ENCODE measurements around the gene CLTA. TPM values are rescaled to one million over a fixed set of nuclear protein-coding genes. Genes with fewer than 3 reads are reported as not detected.

The CLTA gene
- total and polyA plus RNA-seq, 2 donors (not counting 3 experiments of a cell fraction or from before 2014, with no cell fraction given): 229 to 317 TPM

- intact Hi-C loops (cut with micrococcal nuclease): no loop called here
These were observed 20.2 kb upstream of the CLTA start for GRCh38 chr9:36170531-36170930.

More at GRCh38 chr9:36170531-36170930, 20.2 kb upstream of the CLTA start:
- DNase-seq (ENCODE audit: low read depth, low spot score) (no peak), FAIRE-seq (no peak)
- H3K9ac ChIP-seq (replicated peaks; ENCODE audit: extremely low read depth, insufficient read depth, low read length): no peak overlapping the region
- H3K4me1 ChIP-seq (ENCODE audit: control insufficient read depth, extremely low read depth, insufficient read depth, low read length): peaks cover 2% of the 10 kb centered on the region
- H2AFZ ChIP-seq (ENCODE audit: low read depth, low read length): no peak overlapping the region
- dilution Hi-C loops (cut with MboI; ENCODE audit: extremely low pct_ligation_motif_present, low sequenced_read_pairs): no loop called here
- H3K4me2 ChIP-seq (ENCODE audit: insufficient read depth, low read length): no peak overlapping the region
- H3K79me2 ChIP-seq (ENCODE audit: control insufficient read depth, insufficient read depth, low read length): no peaks in the 10 kb centered on the region
- H3K36me3 ChIP-seq (ENCODE audit: control insufficient read depth in 2 of 2, extremely low read depth in 1 of 2, insufficient read depth in 2 of 2, low read length in 2 of 2): no peaks in the 10 kb centered on the region
- no peak overlapping the region for H3K27ac ChIP-seq (ENCODE audit: insufficient read depth, low read depth, low read length)
- H3K9me1 ChIP-seq (replicated peaks; ENCODE audit: control insufficient read depth, extremely low read depth, insufficient read depth, low read length): no peaks in the 10 kb centered on the region
- no TSS peak for BruUV-seq (replicated peaks)
- TF ChIP-seq MAX (IDR thresholded peaks at IDR 0.05; ENCODE audit: insufficient read depth, insufficient read length) (no peak), POLR2A (IDR thresholded peaks at IDR 0.05; ENCODE audit: low read depth, low read length) (no peak), EZH2 (IDR thresholded peaks at IDR 0.05; ENCODE audit: borderline replicate concordance, low read depth, low read length, severe bottlenecking) (no peak), FOS (IDR thresholded peaks at IDR 0.05; ENCODE audit: borderline replicate concordance, insufficient read depth, low read length) (no peak), JUN (IDR thresholded peaks at IDR 0.05; ENCODE audit: borderline replicate concordance, insufficient read depth, insufficient read length, low read depth) (no peak), CTCF (IDR thresholded peaks at IDR 0.05; ENCODE audit: extremely low read depth in 1 of 2, insufficient read depth in 1 of 2, low read depth in 1 of 2, low read length in 2 of 2) (no peak), GATA2 (IDR thresholded peaks at IDR 0.05; ENCODE audit: insufficient read depth, insufficient read length, low read depth, low read length) (no peak), MYC (IDR thresholded peaks at IDR 0.05; ENCODE audit: low read depth, low read length) (no peak), POLR2AphosphoS5 (IDR thresholded peaks at IDR 0.05; ENCODE audit: insufficient read depth, low read depth, low read length) (no peak)
- CTCF ChIA-PET: interaction anchor here (8.4 kb wide), 1 partner anchor 68 kb away, joined by 189 read pairs; no protein-coding TSS in a partner anchor
- no peaks in the 10 kb centered on the region for H3K9me3 ChIP-seq (replicated peaks; ENCODE audit: control insufficient read depth, insufficient read depth, low read length)
- no peak overlapping the region for H3K4me3 ChIP-seq (replicated peaks in 1 of 3; ENCODE audit: insufficient read depth in 1 of 3, low read depth in 1 of 3, low read length in 3 of 3)
- POLR2A ChIA-PET: no interaction called here
- H4K20me1 ChIP-seq (replicated peaks; ENCODE audit: control insufficient read depth, extremely low read depth, insufficient read depth, low read length): no peaks in the 10 kb centered on the region
- H3K27me3 ChIP-seq (ENCODE audit: control insufficient read depth in 2 of 2, insufficient read depth in 2 of 2, low read length in 2 of 2): no peaks in the 10 kb centered on the region

All from endothelial cell of umbilical vein (primary cell).